K562 (cell line): ENCODE results near the gene NDUFB8. TPM values are rescaled to one million over a fixed set of nuclear protein-coding genes. Genes with fewer than 3 reads are reported as not detected.

Experiments used
- BCL6 ChIP-seq: fragments of 250-450 bp; sonication (Bioruptor Pico); IDR thresholded peaks from 2 replicates; pipeline ENCODE4 v1.4.0; 2020
- DNMT1 ChIP-seq: fragments of 450-650 bp; IDR thresholded peaks from 2 replicates; pipeline ENCODE4 v1.6.1; 2016; ENCODE audit warnings: antibody characterized with exemption, mild to moderate bottlenecking
- LCOR ChIP-seq: sonication (generic); formaldehyde crosslinking; IDR thresholded peaks from 2 replicates; pipeline ENCODE4 v1.8.0; 2022; ENCODE audit warnings: mild to moderate bottlenecking, missing genetic modification reagents
- MAFG ChIP-seq: fragments of 450-650 bp; conservative IDR thresholded peaks from 2 replicates; pipeline ENCODE4 v1.6.1; 2016; ENCODE audit warnings: missing genetic modification characterization, missing compliant biosample characterization
- NCOA2 ChIP-seq, 2 experiments: fragments of 450-650 bp; IDR thresholded peaks; 2 replicates each; pipeline ENCODE4 v1.6.1; 2018; ENCODE audit warnings: mild to moderate bottlenecking in 2 of 2, moderate library complexity in 1 of 2; ENCODE audit not compliant: partially characterized antibody in 2 of 2
- RFX5 ChIP-seq: IDR thresholded peaks from 2 replicates; pipeline ENCODE4 v1.6.1; 2011; ENCODE audit warnings: low read depth, mild to moderate bottlenecking, improper control_type of control experiment, low read length
- RHOXF2B ChIP-seq: fragments of 250-450 bp; sonication (Bioruptor Pico); conservative IDR thresholded peaks from 2 replicates; pipeline ENCODE4 v1.5.1; 2021
- ZNF124 ChIP-seq: sonication (generic); formaldehyde crosslinking; IDR thresholded peaks from 2 replicates; pipeline ENCODE4 v1.8.1; 2022; ENCODE audit warnings: missing genetic modification reagents
- ZNF175 ChIP-seq: fragments of 200-800 bp; sonication (Bioruptor generic); IDR thresholded peaks from 2 replicates; pipeline ENCODE4 v1.6.1; 2016; ENCODE audit warnings: low read depth, mild to moderate bottlenecking, missing genetic modification characterization, missing compliant biosample characterization
- ZNF445 ChIP-seq: fragments of 250-450 bp; sonication (Bioruptor Pico); IDR thresholded peaks from 2 replicates; pipeline ENCODE4 v1.4.0; 2020; ENCODE audit warnings: low read depth, mild to moderate bottlenecking, moderate library complexity
- ZNF586 ChIP-seq: fragments of 450-650 bp; formaldehyde crosslinking; conservative IDR thresholded peaks from 2 replicates; pipeline ENCODE4 v1.4.0; 2020; ENCODE audit warnings: mild to moderate bottlenecking, moderate library complexity
- ZNF76 ChIP-seq: fragments of 250-450 bp; sonication (Bioruptor Pico); IDR thresholded peaks from 2 replicates; pipeline ENCODE4 v1.4.0; 2020; ENCODE audit warnings: mild to moderate bottlenecking, moderate library complexity, borderline replicate concordance
- polyA plus RNA-seq, 8 experiments: library from polyadenylated mRNA; depleted of rRNA in 4 of 8; stranded (reverse) in 5 of 8; unstranded in 3 of 8; fragments of >200 nt; fragmentation: Nextera tagmentation in 2 of 8; fragmentation: Illumina TruSeq in 1 of 8; extraction: Ambion mirVana in 2 of 8; extraction: Trizol in 1 of 8; gene quantifications; 2 replicates each; pipeline versions ENCODE4 v1.2.1 to v1.2.3, GENCODE V29; 2011 to 2014; ENCODE audit warnings: inconsistent platforms in 1 of 8, missing spikeins in 1 of 8
- total RNA-seq, 7 experiments: library from RNA; depleted of rRNA in 6 of 7; stranded (reverse); fragments of >200 nt in 6 of 7; fragmentation: Illumina TruSeq in 2 of 7; extraction: Trizol in 2 of 7; gene quantifications; 2 replicates each; pipeline versions ENCODE4 v1.2.1 to v1.2.3, GENCODE V29; 2011 to 2021; ENCODE audit warnings: low replicate concordance in 1 of 7
- TF ChIP-seq, protein P1 (sequence below): fragments of 450-650 bp; IDR thresholded peaks from 2 replicates; pipeline ENCODE4 v1.6.1; 2016; ENCODE audit warnings: low read depth
- TF ChIP-seq, protein P2 (sequence below), 2 experiments: IDR thresholded peaks; 2 replicates each; pipeline ENCODE4 v1.6.1; 2011; ENCODE audit warnings: borderline replicate concordance in 1 of 2, control low read depth in 1 of 2, low read depth in 1 of 2, low read length in 1 of 2, mild to moderate bottlenecking in 1 of 2, mixed read lengths in 1 of 2, moderate library complexity in 1 of 2; ENCODE audit not compliant: insufficient read depth in 1 of 2, insufficient read length in 1 of 2, poor library complexity in 1 of 2, severe bottlenecking in 1 of 2; ENCODE audit errors: extremely low read depth in 1 of 2
- TF ChIP-seq, protein P3 (sequence below): fragments of 450-650 bp; IDR thresholded peaks from 2 replicates; pipeline ENCODE4 v1.6.1; 2018; ENCODE audit warnings: mild to moderate bottlenecking, low read depth; ENCODE audit not compliant: partially characterized antibody

NDUFB8 gene
- total and polyA plus RNA-seq, 9 of the 15 experiments (the other 6 are each of a cell fraction or from before 2014, with no cell fraction given) = 131 to 360 (median 199) TPM

DNA sequence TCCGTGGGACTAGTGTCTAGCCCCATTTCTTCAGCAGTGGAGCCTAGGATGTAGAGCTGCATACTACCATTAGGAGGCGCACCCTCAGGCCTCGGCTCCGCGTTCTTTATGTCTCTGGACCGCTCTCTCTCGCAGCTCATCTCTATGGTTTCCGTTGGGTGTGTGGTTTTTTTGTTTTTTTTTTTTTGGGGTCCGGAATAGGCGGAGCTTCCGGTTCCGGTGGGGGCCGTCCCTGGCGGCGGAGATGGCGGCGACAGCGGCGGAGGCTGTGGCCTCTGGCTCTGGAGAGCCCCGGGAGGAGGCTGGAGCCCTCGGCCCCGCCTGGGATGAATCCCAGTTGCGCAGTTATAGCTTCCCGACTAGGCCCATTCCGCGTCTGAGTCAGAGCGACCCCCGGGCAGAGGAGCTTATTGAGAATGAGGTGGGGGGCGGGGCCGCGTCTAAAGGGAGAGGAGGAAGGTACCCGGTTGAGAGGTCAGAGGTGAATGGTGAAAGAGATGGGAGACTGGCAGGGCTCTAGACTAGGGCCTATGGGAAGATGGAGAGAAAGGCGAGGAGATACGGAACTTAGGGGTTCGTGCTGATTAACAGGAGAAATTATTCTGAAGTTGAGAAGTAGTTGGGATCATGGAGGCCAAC lies 6.2 kb upstream of the NDUFB8 start, which contains the start of gene HIF1AN (continued):
- TF ChIP-seq, protein P1, sequence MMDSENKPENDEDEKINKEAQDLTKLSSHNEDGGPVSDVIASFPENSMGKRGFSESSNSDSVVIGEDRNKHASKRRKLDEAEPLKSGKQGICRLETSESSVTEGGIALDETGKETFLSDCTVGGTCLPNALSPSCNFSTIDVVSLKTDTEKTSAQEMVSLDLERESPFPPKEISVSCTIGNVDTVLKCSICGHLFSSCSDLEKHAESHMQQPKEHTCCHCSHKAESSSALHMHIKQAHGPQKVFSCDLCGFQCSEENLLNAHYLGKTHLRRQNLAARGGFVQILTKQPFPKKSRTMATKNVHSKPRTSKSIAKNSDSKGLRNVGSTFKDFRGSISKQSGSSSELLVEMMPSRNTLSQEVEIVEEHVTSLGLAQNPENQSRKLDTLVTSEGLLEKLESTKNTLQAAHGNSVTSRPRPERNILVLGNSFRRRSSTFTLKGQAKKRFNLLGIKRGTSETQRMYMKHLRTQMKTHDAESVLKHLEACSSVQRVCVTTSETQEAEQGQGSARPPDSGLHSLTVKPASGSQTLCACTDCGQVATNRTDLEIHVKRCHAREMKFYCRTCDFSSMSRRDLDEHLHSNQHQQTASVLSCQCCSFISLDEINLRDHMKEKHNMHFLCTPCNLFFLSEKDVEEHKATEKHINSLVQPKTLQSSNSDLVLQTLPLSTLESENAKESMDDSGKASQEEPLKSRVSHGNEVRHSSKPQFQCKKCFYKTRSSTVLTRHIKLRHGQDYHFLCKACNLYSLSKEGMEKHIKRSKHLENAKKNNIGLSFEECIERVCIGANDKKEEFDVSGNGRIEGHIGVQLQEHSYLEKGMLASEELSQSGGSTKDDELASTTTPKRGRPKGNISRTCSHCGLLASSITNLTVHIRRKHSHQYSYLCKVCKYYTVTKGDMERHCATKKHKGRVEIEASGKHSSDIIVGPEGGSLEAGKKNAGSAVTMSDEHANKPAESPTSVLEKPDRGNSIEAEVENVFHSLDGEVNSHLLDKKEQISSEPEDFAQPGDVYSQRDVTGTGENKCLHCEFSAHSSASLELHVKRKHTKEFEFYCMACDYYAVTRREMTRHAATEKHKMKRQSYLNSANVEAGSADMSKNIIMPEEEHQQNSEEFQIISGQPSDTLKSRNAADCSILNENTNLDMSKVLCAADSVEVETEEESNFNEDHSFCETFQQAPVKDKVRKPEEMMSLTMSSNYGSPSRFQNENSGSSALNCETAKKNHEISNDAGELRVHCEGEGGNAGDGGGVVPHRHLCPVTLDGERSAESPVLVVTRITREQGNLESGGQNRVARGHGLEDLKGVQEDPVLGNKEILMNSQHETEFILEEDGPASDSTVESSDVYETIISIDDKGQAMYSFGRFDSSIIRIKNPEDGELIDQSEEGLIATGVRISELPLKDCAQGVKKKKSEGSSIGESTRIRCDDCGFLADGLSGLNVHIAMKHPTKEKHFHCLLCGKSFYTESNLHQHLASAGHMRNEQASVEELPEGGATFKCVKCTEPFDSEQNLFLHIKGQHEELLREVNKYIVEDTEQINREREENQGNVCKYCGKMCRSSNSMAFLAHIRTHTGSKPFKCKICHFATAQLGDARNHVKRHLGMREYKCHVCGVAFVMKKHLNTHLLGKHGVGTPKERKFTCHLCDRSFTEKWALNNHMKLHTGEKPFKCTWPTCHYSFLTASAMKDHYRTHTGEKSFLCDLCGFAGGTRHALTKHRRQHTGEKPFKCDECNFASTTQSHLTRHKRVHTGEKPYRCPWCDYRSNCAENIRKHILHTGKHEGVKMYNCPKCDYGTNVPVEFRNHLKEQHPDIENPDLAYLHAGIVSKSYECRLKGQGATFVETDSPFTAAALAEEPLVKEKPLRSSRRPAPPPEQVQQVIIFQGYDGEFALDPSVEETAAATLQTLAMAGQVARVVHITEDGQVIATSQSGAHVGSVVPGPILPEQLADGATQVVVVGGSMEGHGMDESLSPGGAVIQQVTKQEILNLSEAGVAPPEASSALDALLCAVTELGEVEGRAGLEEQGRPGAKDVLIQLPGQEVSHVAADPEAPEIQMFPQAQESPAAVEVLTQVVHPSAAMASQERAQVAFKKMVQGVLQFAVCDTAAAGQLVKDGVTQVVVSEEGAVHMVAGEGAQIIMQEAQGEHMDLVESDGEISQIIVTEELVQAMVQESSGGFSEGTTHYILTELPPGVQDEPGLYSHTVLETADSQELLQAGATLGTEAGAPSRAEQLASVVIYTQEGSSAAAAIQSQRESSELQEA = no peak
- TF ChIP-seq MAFG (tag) (no peak), ZNF124 (CRISPR knock-in tag) (no peak), RFX5 (no peak), ZNF586 (CRISPR knock-in tag) (no peak), LCOR (CRISPR knock-in tag) (peak; percentile 81), ZNF445 (CRISPR knock-in tag) (no peak), NCOA2 (IDR thresholded peaks at IDR 0.05; ENCODE audit: partially characterized antibody in 2 of 2) (no peak), BCL6 (CRISPR knock-in tag) (no peak), DNMT1 (no peak), ZNF175 (CRISPR knock-in tag) (no peak), ZNF76 (no peak), RHOXF2B (CRISPR knock-in tag) (no peak)
- TF ChIP-seq, protein P2, sequence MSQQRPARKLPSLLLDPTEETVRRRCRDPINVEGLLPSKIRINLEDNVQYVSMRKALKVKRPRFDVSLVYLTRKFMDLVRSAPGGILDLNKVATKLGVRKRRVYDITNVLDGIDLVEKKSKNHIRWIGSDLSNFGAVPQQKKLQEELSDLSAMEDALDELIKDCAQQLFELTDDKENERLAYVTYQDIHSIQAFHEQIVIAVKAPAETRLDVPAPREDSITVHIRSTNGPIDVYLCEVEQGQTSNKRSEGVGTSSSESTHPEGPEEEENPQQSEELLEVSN (IDR thresholded peaks at IDR 0.05; ENCODE audit: borderline replicate concordance in 1 of 2, extremely low read depth in 1 of 2, insufficient read depth in 1 of 2, insufficient read length in 1 of 2, low read depth in 1 of 2, low read length in 1 of 2, poor library complexity in 1 of 2, severe bottlenecking in 1 of 2) = no peak
- TF ChIP-seq, protein P3, sequence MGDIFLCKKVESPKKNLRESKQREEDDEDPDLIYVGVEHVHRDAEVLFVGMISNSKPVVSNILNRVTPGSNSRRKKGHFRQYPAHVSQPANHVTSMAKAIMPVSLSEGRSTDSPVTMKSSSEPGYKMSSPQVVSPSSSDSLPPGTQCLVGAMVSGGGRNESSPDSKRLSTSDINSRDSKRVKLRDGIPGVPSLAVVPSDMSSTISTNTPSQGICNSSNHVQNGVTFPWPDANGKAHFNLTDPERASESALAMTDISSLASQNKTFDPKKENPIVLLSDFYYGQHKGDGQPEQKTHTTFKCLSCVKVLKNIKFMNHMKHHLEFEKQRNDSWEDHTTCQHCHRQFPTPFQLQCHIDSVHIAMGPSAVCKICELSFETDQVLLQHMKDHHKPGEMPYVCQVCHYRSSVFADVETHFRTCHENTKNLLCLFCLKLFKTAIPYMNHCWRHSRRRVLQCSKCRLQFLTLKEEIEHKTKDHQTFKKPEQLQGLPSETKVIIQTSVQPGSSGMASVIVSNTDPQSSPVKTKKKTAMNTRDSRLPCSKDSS = no peak
